Endothelial cell of umbilical vein (primary cell): ENCODE measurements around the gene LUC7L2. TPM values are rescaled to one million over a fixed set of nuclear protein-coding genes. Genes with fewer than 3 reads are reported as not detected.
"Not testable (repeated sequence)": the region's sequence is repeated elsewhere in the genome, so short reads cannot be mapped to it uniquely, and the experiment has no call there.

ENCODE experiments used
- BruUV-seq: library from RNA; stranded (reverse); fragments of 400-500 nt; replicated peaks from 2 replicates; lab custom pipeline; 2021; lab: Mats Ljungman, UMichigan
- CTCF ChIA-PET: fragments of 300-600, 350-600 bp; sonication (Branson Sonifier 250); formaldehyde crosslinking; loops from one replicate; lab custom pipeline; 2021; ENCODE audit warnings: antibody characterized with exemption, inconsistent platforms; lab: Charles Lee
- POLR2A ChIA-PET: fragments of 300-600, 350-600 bp; sonication (Branson Sonifier 250); formaldehyde crosslinking; loops from one replicate; lab custom pipeline; 2021; ENCODE audit warnings: antibody characterized with exemption, inconsistent platforms; lab: Charles Lee
- DNase-seq: peaks from one replicate; pipeline ENCODE4 v3.0.0-alpha.2; 2011; ENCODE audit warnings: low read depth, low spot score
- FAIRE-seq: peaks from 2 replicates; lab custom pipeline; 2011; peaks lifted over from hg19 to GRCh38; lab: Jason Lieb, UNC
- H2AFZ ChIP-seq: 2 replicates; pipeline ENCODE4 v1.6.0; 2012; ENCODE audit warnings: low read depth, low read length, control low read depth, inconsistent platforms
- H3K27ac ChIP-seq: 2 replicates; pipeline ENCODE4 v1.5.1; 2011; ENCODE audit warnings: low read depth, mild to moderate bottlenecking, control low read depth, low read length, moderate library complexity; ENCODE audit not compliant: insufficient read depth
- H3K27me3 ChIP-seq, 2 experiments: 2 replicates each; pipeline versions ENCODE4 v1.6.0 to v1.6.1; 2011; ENCODE audit warnings: low read length in 2 of 2, mixed read lengths in 1 of 2; ENCODE audit not compliant: control insufficient read depth in 2 of 2, insufficient read depth in 2 of 2
- H3K36me3 ChIP-seq, 2 experiments: 2 replicates in 1 of 2; 3 replicates in 1 of 2; pipeline ENCODE4 v1.5.1; 2011; ENCODE audit warnings: low read length in 2 of 2, mild to moderate bottlenecking in 1 of 2, moderate library complexity in 1 of 2; ENCODE audit not compliant: control insufficient read depth in 2 of 2, insufficient read depth in 2 of 2; ENCODE audit errors: extremely low read depth in 1 of 2
- H3K4me1 ChIP-seq: 3 replicates; pipeline ENCODE4 v1.5.1; 2011; ENCODE audit warnings: mild to moderate bottlenecking, low read length; ENCODE audit not compliant: control insufficient read depth, insufficient read depth; ENCODE audit errors: extremely low read depth
- H3K4me2 ChIP-seq: 2 replicates; pipeline ENCODE4 v1.6.1; 2011; ENCODE audit warnings: low read length, control low read depth, mixed read lengths; ENCODE audit not compliant: insufficient read depth
- H3K4me3 ChIP-seq, 3 experiments: fragments of 200-600 bp in 1 of 3; sonication (generic), shearing (Covaris generic) in 1 of 3; replicated peaks in 1 of 3; 2 replicates each; pipeline ENCODE4 v1.5.1; 2011 to 2016; ENCODE audit warnings: control low read depth in 3 of 3, low read length in 3 of 3, mild to moderate bottlenecking in 2 of 3, inconsistent platforms in 1 of 3, low read depth in 1 of 3, moderate library complexity in 1 of 3; ENCODE audit not compliant: insufficient read depth in 1 of 3
- H3K79me2 ChIP-seq: 2 replicates; pipeline ENCODE4 v1.6.0; 2012; ENCODE audit warnings: low read length, inconsistent platforms; ENCODE audit not compliant: control insufficient read depth, insufficient read depth
- H3K9ac ChIP-seq: replicated peaks from 2 replicates; pipeline ENCODE3; 2011; ENCODE audit warnings: low read length, control low read depth; ENCODE audit not compliant: insufficient read depth; ENCODE audit errors: extremely low read depth
- H3K9me1 ChIP-seq: replicated peaks from 3 replicates; pipeline ENCODE4 v1.6.0; 2011; ENCODE audit warnings: mild to moderate bottlenecking, low read length; ENCODE audit not compliant: control insufficient read depth, insufficient read depth; ENCODE audit errors: extremely low read depth
- H3K9me3 ChIP-seq: replicated peaks from 2 replicates; pipeline ENCODE4 v1.5.1; 2012; ENCODE audit warnings: low read length, inconsistent platforms; ENCODE audit not compliant: control insufficient read depth, insufficient read depth
- H4K20me1 ChIP-seq: replicated peaks from 2 replicates; pipeline ENCODE3; 2011; ENCODE audit warnings: mild to moderate bottlenecking, low read length; ENCODE audit not compliant: control insufficient read depth, insufficient read depth; ENCODE audit errors: extremely low read depth
- dilution Hi-C: fragments of 300-500 bp; cut with MboI; formaldehyde crosslinking; loops from one replicate; pipeline ENCODE4 v1.15.0; 2019; ENCODE audit warnings: low sequenced_read_pairs; ENCODE audit not compliant: extremely low pct_ligation_motif_present
- intact Hi-C: fragments of 100-400 bp; cut with micrococcal nuclease; formaldehyde crosslinking; loops from one replicate; pipeline ENCODE4 v1.10.0; 2022
- polyA plus RNA-seq, 4 experiments: library from polyadenylated mRNA; depleted of rRNA in 3 of 4; stranded (reverse) in 3 of 4; unstranded in 1 of 4; fragments of >200 nt; gene quantifications; 2 replicates each; pipeline versions ENCODE4 v1.2.1 to v1.2.3, GENCODE V29; 2011 to 2012; ENCODE audit warnings: missing spikeins in 1 of 4
- total RNA-seq: library from RNA; stranded (reverse); gene quantifications from 2 replicates; pipeline ENCODE4 v1.2.3, GENCODE V29; 2021

LUC7L2 gene
- total and polyA plus RNA-seq, 2 donors (not counting 3 experiments of a cell fraction or from before 2014, with no cell fraction given): 28.0 to 85.8 TPM

DNA sequence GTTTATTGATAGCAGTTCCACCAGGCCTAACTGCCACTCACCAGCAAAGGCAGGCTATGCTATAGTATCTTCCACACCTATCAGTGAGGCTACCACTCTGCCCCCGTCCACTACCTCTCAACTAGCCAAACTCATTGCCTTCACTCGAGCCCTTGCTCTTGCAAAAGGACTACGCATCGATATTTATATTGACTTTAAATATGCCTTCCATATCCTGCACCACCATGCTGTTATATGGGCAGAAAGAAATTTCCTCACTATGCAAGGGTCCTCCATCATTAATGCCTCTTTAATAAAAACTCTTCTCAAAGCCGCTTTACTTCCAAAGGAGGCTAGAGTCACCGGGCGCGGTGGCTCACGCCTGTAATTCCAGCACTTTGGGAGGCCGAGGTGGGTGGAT, 105.4 kb downstream of the LUC7L2 start:
- not testable (repeated sequence) for H3K36me3 ChIP-seq

DNA sequence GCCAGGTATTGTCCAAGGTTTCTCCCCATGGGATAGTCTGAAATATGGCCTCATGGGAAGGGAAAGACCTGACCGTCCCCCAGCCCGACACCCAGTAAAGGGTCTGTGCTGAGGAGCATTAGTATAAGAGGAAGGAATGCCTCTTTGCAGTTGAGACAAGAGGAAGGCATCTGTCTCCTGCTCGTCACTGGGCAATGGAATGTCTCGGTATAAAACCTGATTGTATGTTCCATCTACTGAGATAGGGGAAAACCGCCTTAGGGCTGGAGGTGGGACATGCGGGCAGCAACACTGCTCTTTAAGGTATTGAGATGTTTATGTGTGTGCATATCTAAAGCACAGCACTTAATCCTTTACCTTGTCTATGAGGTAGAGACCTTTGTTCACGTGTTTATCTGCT, 108.0 kb downstream of the LUC7L2 start:
- H3K4me1 ChIP-seq, POLR2A ChIA-PET, H2AFZ ChIP-seq, H3K27ac ChIP-seq, H4K20me1 ChIP-seq, H3K9me1 ChIP-seq, H3K27me3 ChIP-seq, DNase-seq, FAIRE-seq, H3K4me3 ChIP-seq, H3K9me3 ChIP-seq, dilution Hi-C loops, intact Hi-C loops, H3K9ac ChIP-seq, BruUV-seq, H3K4me2 ChIP-seq, H3K79me2 ChIP-seq, CTCF ChIA-PET, H3K36me3 ChIP-seq: not testable (repeated sequence)

More for the DNA sequence above, 105.4 kb downstream of the LUC7L2 start:
- POLR2A ChIA-PET, H2AFZ ChIP-seq, H3K4me1 ChIP-seq, H3K27me3 ChIP-seq, dilution Hi-C loops, H3K27ac ChIP-seq, BruUV-seq, H3K9me3 ChIP-seq, H3K9ac ChIP-seq, H3K4me3 ChIP-seq, FAIRE-seq, H3K9me1 ChIP-seq, H4K20me1 ChIP-seq, intact Hi-C loops, H3K4me2 ChIP-seq, H3K79me2 ChIP-seq, DNase-seq: not testable (repeated sequence)
- CTCF ChIA-PET: interaction anchor here (1.5 kb wide), 1 partner anchor 33 kb away, joined by 3 read pairs; no protein-coding TSS in a partner anchor

DNA sequence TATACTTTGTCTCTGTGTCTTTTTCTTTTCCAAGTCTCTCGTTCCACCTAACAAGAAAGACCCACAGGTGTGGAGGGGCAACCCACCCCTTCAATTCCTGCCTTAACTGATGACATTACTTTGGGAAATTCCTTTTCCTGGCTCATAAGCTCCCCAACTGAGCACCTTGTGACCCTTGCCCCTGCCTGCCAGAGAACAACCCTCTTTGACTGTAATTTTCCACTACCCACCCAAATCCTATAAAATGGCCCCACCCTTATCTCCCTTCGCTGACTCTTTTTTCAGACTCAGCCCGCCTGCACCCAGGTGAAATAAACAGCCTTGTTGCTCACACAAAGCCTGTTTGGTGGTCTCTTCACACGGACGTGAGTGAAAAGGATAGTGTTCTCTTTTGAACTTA, 108.6 kb downstream of the LUC7L2 start:
- H3K4me3 ChIP-seq, dilution Hi-C loops, H3K27me3 ChIP-seq, POLR2A ChIA-PET, H3K36me3 ChIP-seq, H3K9me1 ChIP-seq, FAIRE-seq, H4K20me1 ChIP-seq, H3K9me3 ChIP-seq, H3K4me1 ChIP-seq, H2AFZ ChIP-seq, BruUV-seq, H3K4me2 ChIP-seq, H3K79me2 ChIP-seq, H3K9ac ChIP-seq, intact Hi-C loops, H3K27ac ChIP-seq, DNase-seq: not testable (repeated sequence)
- CTCF ChIA-PET: interaction anchor here (1.2 kb wide), 1 partner anchor 14 kb away, joined by 3 read pairs; no protein-coding TSS in a partner anchor
